Stimulated activated CD4-positive, alpha-beta T cell treated with anti-CD3 and anti-CD28 coated beads, Interleukin-1b, Interleukin-23, amount 100 ng/mL, for 24 hours (primary cell): ENCODE results near the gene CDC45.
"Not testable (repeated sequence)": the region's sequence is repeated elsewhere in the genome, so short reads cannot be mapped to it uniquely, and the experiment has no call there.

ENCODE experiments used
- DNase-seq, 4 experiments: peaks; one replicate each; pipeline ENCODE4 v3.0.0-alpha.2; 2020; ENCODE audit warnings: low read depth in 4 of 4, low spot score in 1 of 4

The CDC45 gene, protein sequence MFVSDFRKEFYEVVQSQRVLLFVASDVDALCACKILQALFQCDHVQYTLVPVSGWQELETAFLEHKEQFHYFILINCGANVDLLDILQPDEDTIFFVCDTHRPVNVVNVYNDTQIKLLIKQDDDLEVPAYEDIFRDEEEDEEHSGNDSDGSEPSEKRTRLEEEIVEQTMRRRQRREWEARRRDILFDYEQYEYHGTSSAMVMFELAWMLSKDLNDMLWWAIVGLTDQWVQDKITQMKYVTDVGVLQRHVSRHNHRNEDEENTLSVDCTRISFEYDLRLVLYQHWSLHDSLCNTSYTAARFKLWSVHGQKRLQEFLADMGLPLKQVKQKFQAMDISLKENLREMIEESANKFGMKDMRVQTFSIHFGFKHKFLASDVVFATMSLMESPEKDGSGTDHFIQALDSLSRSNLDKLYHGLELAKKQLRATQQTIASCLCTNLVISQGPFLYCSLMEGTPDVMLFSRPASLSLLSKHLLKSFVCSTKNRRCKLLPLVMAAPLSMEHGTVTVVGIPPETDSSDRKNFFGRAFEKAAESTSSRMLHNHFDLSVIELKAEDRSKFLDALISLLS

DNA sequence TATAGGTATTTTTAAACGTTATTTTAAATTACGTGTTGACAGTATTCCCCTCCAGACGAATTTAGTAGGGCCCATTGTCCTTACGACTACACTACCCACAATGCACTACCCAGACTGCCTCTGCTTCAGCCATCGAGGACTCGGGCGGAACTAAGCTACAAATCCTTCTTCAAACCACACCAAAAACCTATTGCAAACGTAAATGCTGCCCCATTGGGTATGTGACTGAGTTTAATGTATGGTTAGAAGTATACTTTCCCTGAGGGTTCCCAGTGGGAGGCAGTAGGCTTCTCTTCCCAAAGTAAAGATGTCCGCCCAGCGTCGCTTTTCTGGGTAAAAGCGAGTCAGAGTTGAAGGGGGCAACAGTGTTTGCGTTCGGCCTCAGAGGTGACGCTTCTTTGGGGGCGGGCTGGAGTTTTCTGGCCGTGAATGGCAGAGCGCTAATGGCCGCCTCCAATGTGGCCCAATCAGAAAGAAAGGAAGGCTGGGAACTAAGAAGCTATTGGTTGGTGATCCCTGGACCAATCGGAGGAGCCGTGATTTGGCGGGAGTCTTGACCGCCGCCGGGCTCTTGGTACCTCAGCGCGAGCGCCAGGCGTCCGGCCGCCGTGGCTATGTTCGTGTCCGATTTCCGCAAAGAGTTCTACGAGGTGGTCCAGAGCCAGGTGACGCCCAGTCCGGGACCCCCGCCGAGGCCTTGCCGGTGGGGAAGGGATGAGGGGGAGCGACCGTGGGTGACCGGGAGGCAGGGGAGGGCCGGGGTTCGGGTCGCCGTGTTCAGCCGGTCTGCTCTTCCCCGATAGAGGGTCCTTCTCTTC is at the start of gene CDC45:
CDC45 (plus strand) TSS at position 566 of the 818 bp plus-strand sequence; CDS start at position 615, 49 bp downstream.
- peak; percentile 84 to 90 (median 88) for DNase-seq

DNA sequence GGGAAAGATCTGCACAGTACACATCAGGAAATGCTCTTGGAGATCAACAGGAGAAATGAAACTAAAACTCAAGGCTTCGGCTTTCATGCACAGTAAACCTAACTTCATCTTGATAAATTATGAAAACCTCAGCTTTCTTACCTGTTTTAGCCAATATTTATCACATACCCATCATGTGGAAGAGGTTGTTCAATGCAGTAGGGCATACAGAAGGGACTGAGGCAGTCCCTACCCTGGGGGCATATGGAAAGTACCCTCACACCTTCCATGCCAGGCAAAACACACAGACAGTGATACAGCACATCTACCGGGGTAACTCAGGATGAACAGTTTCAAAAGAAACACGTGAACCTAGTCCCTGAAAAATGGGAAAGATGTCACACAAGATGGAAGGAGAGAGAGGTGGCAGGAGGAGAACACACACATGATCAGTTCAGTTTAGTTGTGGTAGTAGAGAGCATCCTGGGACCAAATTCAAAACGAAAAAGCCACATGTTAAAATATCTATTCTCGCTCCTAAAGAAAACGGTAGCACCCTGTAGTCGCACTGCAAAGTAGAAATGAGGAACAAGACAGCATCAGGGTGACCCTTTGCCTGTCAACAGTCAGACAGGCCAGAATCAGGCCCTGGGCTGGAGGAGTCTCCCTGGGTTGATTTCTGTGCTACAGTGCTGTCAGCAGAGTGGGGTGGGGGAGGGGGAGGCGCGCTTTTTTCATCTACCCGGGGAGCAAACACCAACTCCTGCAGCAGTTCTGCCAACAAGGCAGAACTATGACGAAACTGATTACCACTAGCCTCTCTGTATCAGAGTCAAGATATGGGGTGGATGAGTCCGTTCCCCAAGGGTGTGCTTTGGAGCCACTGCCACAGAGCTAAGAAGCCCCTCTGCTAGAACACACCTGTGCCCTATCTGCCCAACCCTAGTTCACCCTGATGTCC is 49.5 kb upstream of the CDC45 start:
- no peak for DNase-seq

DNA sequence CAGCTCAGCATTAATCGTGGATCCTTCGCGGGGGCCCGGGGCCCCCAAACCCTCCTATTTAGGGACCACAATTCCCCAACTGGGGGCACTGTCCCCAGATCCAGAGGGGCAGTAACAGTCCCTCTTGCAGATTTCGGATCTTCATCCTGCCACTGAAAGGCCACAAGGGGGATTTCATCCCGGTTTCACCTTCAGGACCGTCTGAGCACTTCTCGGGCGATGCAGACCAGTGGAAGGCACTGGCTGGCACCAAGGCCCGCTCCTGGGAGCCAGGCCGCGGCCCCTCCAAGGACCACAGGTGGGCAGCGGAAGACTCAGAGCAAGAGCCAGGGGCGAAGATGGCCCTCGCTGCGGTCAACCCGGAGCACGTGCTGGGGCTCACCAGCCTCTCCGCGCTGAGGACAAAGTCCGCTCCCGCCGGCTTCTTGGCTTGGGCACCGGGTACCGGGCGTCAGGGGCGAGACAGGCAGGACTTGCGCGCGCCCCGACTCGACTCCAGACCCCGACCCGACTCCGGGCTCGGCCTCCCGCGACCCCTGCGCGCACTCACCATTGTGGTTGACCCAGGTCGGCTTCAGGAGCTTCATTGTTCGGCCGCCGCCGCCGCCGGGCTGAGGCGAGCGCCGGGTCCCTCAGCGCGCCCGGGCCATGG is 48.7 kb upstream of the CDC45 start:
- no peak for DNase-seq

DNA sequence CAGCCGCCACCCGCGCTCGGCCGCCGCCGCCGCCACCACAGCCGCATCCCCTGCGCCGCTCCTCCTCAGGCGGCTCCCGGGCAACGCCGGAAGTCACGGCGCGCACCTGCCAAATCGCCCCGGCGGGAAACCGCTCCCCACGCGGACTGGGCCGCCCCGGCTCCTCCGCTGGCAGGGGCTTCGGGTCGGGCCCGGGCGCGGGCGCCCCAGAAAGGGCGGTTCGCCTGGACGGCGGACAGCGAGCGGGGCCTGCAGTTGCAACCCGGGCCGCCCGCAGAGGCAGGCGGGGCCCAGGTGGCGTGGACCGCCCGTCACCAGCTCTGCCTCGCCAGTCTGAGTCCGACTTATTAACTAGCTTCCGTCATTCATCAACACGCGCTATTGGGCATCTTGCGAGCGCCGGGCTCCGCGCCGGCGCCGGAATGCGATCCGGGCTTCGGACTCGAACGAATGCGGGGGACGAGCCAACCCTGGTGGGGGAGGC is 48.0 kb upstream of the CDC45 start, which contains the start of gene HIRA:
HIRA (minus strand) TSS at position 85 of the 484 bp plus-strand sequence. CDS start 257 bp downstream, outside the sequence.
- peak; percentile 69 to 84 (median 79) for DNase-seq

DNA sequence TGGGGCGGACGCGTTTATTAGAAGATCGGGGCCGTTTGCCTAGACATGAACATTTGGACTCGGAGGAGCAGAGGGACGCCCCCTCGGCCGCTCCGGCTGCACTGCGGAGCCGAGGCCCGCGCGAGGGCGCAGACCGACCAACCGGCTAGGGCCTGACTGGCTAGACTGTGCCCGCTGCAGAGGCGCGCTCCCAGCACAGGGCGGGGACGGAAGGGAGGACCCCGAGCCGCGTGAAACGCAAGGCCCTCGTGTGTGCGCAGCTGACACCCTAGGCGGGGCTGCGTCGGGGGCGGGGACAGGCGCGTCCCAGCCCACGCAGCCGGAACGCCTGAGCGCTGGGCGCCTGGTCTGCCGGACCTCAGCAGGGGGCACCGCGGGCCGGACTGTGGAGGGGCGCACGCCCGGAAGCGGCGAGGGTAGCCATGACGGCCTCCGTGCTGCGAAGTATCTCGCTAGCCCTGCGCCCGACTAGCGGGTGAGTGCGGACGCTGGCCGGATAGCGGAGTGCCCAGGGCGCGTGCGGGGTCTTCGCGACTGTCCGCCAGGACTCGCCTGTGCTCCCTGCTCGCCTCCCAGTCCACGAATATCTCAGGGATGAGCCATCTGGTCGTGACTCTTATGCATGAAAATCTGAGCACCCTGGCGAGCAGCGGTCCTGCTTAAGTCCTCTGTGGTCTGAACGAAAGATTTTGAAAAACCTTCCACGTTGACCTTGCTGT is 47.4 kb upstream of the CDC45 start, which contains the start of gene MRPL40:
MRPL40 (plus strand) TSS at position 413 of the 719 bp plus-strand sequence; CDS start at position 423, 10 bp downstream.
- peak; percentile 80 to 93 (median 86) for DNase-seq

DNA sequence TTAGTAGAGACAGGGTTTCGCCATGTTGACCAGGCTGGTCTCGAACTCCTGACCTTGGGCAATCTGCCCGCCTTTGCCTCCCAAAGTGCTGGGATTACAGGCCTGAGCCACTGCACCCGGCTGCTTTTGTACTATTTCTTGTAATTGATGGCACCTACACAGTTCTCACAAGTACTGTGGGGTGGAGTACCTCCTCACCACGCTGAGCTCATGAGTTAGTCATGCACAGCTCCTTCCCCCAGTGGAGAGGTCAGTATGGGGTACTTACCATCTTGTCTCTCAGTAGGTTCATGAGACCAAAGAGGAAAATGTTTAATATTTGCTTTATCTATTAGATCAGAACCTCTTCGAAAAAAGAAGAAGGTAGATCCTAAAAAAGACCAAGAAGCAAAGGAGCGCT is 45.3 kb upstream of the CDC45 start:
- no peak for DNase-seq

DNA sequence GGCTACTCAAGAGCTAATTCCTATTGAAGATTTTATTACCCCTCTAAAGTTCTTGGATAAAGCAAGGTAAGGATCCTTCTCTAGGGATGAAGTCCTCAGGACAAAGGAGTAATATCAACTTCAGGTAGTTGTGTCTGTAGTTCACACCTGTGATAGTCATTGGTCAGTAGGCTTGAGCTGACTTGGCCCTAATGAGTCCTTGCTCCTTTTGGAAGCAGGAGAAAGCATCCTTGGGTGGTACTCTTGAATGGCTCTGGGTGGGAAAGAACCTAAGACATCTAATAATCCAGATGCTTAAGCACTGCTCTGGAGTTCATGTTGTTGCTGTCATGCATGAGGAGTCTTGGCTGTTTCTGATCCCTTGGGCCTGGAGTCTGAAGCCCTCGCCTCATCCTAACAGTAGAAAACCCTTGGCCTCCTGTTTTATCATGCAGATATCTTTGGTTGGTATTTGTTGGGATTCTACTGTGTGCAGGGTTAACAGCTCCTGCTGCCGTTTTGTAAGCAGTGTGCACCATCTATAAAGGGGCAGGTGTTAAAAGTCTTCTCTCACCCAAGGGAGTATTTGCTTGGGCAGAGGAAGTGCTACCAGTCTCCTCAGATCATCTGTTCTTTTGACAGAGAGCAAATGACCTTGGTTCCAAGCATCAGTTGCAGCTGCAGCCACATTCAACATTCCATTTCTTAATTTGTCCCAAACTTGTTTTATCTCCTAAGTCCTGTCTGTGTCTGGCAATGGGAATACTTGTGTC is 44.7 kb upstream of the CDC45 start:
- DNase-seq: no peak

DNA sequence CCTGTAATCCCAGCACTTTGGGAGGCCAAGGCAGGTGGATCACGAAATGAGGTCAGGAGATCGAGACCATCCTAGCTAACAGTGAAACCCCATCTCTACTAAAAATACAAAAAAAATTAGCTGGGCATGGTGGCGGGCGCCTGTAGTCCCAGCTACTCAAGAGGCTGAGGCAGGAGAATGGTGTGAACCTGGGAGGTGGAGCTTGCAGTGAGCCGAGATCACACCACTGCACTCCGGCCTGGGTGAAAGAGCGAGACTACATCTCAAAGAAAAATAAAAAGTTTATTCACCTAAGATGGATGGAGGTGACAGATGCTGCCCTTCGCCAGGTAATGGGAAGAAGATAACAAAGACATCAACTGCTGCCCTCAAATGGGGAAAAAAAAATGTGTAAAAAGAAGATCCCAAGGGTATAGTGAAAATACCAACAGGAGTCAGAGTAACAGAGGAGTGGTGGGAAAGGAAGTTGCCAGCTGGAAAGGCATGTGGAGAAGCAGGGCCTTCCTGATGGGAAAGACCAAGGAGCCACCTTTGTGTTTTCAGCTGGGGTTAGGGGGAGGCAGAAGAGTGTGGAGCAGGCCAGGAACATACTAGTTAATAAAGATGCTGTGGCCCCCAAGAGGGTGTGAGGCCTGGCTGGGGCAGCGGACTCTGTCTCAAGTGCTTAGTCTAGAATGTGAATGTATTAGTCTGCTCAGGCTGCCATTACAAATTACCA is 43.1 kb upstream of the CDC45 start:
- not testable (repeated sequence) for DNase-seq

DNA sequence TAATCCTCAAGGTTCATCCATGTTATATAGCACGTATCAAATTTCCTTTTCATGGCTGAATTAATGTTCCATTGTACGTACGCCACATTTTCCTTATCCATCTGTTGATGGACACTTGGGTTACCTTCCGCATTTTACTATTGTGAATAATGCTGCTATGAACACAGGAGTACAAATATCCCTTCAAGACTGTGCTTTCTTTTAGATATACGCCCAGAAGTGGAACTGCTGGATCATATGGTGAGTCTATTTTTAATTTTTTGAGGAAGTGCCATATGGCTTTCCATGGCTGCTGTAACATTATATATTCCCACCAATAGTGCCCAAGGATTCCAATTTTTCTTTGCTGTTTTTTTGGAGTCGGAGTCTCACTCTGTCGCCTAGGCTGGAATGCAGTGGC is 41.4 kb upstream of the CDC45 start:
- DNase-seq: no peak

DNA sequence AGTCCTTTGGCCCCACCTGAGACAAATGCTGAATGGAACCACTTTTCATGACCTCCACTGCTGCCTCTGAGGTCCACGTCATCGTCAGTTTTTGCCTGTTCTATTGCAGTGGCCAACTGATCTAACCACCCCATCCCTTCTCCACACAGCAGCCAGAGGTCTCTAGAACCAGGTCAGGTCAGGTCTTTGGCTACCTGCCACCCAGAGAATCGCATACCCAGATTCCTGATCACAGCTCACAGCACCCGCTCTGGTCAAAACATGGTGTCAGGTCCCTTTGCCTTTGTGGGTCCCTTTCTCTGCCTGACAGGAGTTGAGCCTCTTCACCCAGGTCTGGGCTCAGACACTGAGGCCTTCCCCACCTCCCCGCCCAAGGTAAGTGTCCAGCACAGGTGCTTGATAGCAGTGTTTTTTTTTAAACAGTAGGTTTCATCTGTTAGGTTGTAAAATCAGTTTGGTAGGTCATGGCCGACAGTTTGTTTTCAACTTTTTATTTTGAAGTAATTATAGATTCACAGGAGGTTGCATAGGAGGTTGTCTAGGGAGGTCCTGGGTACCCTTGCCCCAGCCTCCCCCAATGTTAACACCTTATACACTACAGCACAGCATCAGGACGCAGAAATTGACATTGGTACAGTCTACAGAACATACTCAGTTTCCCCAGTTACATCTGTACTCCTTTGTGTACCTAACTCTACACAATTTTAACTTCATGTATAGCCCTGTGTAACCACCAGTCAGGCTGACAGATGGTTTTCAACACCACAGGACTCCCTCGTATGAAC is 39.1 kb upstream of the CDC45 start:
- no peak for DNase-seq

DNA sequence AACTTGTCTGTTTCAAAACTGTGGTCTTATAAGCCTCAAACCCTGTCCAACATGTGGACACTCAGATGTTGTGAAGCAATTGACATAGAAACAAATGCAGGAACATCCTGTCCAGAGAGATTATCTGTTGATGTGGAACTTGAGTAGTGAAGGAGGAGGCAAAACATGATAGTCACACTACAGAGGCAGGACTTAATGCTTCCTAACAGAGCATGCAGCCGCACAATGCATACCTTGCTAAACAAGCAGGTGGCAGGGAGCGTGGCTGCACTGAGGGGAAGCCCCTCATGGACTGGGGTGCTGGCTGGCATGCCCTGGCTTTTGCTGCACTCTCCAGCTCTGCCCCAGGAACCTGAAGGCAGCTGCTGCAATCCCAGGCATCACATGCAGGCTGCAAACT is 37.6 kb upstream of the CDC45 start:
- no peak for DNase-seq

DNA sequence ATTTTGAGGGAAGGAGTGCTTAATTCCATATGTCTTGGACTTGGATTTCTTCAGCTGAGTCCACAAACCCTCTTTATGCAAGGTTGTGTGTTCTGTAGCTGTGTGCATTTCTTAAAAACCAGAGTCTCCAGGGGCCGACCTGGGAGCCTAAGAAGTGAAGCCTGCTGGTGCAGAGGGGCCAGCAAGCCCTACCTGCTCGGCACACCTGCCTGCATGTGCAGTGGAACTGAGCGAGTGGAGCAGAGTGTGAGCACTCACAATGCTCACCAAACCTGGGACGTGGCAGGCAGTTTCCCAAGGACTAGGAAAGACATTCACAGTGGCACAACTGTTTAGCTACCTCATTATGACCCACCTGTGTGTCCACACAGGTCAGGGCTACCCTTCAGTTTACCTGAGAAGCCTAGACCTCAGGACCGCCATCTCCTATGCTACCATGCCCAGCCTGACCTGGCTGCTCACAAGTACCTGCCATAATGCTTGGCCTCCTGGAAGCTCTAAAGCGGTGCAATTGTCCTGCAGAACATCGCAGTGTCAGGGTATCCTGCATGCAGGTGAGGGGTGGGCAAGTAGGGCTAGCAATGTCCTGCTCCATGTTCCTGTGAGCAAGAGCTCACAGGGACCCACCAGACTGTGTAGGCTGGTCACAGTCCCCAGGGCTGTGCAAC is 36.0 kb upstream of the CDC45 start:
- DNase-seq: no peak

DNA sequence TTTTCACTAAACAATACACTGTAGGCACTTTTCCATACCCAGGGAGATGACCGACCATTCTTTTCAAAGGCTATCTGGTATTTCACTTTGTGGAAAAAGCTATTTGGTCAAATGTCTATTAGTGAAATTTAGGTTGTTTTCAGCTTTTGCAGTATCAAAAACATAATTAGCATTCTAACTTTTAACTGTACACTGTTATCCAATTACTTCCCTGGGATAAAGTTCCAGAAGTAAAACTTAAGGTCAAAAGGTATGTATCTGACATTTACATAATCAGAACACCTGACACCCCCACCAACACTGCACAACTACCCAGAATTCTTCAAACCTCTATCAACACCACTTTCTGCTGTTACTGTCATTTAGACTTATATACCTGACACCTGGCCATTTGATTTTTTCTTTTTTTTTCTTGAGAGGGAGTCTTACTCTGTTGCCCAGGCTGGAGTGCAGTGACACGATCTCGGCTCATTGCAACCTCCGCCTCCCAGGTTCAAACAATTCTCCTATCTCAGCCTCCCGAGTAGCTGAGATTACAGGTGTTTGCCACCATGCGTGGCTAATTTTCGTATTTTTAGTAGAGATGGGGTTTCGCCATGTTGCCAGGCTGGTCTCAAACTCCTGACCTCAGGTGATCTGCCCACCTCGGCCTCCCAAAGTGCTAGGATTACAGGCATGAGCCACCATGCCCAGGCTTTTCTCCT is 34.3 kb upstream of the CDC45 start:
- DNase-seq: not testable (repeated sequence)

DNA sequence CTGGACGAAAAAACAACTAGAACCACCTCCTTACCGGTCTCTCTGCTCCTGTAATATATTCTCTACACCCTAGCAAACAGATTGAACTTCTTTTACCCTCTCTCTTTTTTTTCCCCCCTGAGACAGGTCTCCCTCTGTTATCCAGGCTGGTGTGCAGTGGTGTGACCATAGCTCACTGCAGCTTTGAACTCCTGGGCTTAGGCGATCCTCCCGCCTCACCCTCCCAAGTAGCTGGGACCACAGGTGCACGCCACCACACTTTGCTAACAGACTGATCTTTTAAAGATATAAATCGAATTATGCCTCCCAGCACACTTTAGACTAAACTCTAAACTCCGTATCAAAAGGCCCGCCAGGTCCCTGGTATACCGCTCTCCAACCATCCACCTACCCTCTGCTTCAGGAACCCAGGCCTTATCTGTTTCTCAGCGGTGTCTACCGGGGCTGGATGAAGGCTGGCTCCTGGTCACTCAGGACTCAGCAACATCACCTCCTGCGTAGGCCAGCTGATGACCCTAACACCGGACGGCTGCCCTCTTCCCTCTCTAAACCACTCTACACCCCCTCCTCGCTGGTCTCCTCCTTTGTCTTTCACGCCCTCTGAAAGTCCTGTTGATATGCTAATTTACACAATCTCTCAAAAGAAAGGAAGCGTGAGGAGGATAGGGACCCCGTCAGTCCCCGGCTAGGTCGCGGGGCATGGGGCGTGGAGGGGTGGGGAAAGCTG is 33.0 kb upstream of the CDC45 start:
- no peak for DNase-seq
